Measurements from ENCODE around the gene DHCR24. TPM values are rescaled to one million over a fixed set of nuclear protein-coding genes. Genes with fewer than 3 reads are reported as not detected.

DHCR24 gene
- total and polyA plus RNA-seq, 2 experiments from 2014 or later = 124 to 453 TPM

- Histone ChIP-seq H2AFZ (peak overlapping the region; percentile 38), H3K9me2 (ENCODE audit: insufficient read depth) (no peaks in the 10 kb centered on the region), H3K27ac (ENCODE audit: low read depth) (no peak overlapping the region), H4K20me1 (replicated peaks; ENCODE audit: insufficient read depth) (no peaks in the 10 kb centered on the region), H3K79me2 (replicated peaks; ENCODE audit: insufficient read depth) (no peaks in the 10 kb centered on the region), H3K4me3 (no peak overlapping the region), H3K36me3 (ENCODE audit: insufficient read depth) (no peaks in the 10 kb centered on the region), H3K27me3 (ENCODE audit: insufficient read depth) (no peaks in the 10 kb centered on the region), H3K4me2 (no peak overlapping the region), H3K4me1 (ENCODE audit: insufficient read depth) (no peaks in the 10 kb centered on the region), H3F3A (replicated peaks; ENCODE audit: low read depth) (no peaks in the 10 kb centered on the region)
- peaks cover 14% of the 10 kb centered on the region for H3K9me3 Mint-ChIP-seq
- DNase-seq (ENCODE audit: low spot score) (no peak), ATAC-seq (no peak)
- TF ChIP-seq, protein P1, sequence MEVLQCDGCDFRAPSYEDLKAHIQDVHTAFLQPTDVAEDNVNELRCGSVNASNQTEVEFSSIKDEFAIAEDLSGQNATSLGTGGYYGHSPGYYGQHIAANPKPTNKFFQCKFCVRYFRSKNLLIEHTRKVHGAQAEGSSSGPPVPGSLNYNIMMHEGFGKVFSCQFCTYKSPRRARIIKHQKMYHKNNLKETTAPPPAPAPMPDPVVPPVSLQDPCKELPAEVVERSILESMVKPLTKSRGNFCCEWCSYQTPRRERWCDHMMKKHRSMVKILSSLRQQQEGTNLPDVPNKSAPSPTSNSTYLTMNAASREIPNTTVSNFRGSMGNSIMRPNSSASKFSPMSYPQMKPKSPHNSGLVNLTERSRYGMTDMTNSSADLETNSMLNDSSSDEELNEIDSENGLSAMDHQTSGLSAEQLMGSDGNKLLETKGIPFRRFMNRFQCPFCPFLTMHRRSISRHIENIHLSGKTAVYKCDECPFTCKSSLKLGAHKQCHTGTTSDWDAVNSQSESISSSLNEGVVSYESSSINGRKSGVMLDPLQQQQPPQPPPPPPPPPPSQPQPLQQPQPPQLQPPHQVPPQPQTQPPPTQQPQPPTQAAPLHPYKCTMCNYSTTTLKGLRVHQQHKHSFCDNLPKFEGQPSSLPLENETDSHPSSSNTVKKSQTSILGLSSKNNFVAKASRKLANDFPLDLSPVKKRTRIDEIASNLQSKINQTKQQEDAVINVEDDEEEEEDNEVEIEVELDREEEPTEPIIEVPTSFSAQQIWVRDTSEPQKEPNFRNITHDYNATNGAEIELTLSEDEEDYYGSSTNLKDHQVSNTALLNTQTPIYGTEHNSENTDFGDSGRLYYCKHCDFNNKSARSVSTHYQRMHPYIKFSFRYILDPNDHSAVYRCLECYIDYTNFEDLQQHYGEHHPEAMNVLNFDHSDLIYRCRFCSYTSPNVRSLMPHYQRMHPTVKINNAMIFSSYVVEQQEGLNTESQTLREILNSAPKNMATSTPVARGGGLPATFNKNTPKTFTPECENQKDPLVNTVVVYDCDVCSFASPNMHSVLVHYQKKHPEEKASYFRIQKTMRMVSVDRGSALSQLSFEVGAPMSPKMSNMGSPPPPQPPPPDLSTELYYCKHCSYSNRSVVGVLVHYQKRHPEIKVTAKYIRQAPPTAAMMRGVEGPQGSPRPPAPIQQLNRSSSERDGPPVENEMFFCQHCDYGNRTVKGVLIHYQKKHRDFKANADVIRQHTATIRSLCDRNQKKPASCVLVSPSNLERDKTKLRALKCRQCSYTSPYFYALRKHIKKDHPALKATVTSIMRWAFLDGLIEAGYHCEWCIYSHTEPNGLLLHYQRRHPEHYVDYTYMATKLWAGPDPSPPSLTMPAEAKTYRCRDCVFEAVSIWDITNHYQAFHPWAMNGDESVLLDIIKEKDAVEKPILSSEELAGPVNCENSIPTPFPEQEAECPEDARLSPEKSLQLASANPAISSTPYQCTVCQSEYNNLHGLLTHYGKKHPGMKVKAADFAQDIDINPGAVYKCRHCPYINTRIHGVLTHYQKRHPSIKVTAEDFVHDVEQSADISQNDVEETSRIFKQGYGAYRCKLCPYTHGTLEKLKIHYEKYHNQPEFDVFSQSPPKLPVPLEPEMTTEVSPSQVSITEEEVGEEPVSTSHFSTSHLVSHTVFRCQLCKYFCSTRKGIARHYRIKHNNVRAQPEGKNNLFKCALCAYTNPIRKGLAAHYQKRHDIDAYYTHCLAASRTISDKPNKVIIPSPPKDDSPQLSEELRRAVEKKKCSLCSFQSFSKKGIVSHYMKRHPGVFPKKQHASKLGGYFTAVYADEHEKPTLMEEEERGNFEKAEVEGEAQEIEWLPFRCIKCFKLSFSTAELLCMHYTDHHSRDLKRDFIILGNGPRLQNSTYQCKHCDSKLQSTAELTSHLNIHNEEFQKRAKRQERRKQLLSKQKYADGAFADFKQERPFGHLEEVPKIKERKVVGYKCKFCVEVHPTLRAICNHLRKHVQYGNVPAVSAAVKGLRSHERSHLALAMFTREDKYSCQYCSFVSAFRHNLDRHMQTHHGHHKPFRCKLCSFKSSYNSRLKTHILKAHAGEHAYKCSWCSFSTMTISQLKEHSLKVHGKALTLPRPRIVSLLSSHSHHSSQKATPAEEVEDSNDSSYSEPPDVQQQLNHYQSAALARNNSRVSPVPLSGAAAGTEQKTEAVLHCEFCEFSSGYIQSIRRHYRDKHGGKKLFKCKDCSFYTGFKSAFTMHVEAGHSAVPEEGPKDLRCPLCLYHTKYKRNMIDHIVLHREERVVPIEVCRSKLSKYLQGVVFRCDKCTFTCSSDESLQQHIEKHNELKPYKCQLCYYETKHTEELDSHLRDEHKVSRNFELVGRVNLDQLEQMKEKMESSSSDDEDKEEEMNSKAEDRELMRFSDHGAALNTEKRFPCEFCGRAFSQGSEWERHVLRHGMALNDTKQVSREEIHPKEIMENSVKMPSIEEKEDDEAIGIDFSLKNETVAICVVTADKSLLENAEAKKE (CRISPR knock-in tag; IDR thresholded peaks at IDR 0.05) = no peak
- peaks cover 8% of the 10 kb centered on the region for H3K36me3 Mint-ChIP-seq (ENCODE audit: low read depth)
- H3K27me3 Mint-ChIP-seq (ENCODE audit: insufficient read depth, low read depth, poor library complexity) = peaks cover 2% of the 10 kb centered on the region
- peaks cover 10% of the 10 kb centered on the region for H3K4me1 Mint-ChIP-seq
- no peak overlapping the region for H3K27ac Mint-ChIP-seq
- no peak overlapping the region for H3K4me3 Mint-ChIP-seq
These were observed 40.7 kb upstream of the DHCR24 start for GRCh38 chr1:54927472-54928240.

DNA sequence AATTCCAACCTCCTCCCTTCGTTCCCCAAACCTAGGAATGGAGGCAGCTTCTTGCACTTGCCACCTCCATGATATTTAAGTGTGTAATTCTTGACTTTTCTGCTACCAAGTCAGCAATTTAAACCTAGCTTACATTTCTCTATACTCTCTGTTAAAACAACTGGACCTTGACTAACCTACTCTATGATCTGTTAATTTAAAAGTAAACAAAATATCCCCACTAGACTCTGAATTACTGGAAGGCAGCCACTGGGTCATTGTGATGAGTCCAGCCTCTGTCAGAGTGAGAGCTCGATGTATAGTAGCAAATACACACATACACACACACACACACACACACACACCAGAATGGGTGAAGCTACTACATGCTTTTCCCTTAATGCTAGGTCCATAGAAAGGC lies 40.0 kb upstream of the DHCR24 start:
- H3K27me3 ChIP-seq (ENCODE audit: insufficient read depth) = no peaks in the 10 kb centered on the region
- no peaks in the 10 kb centered on the region for H3K79me2 ChIP-seq (replicated peaks; ENCODE audit: insufficient read depth)
- H3K4me3 Mint-ChIP-seq = no peak overlapping the region
- ATAC-seq (no peak), DNase-seq (ENCODE audit: low spot score) (no peak)
- no peaks in the 10 kb centered on the region for H3K36me3 ChIP-seq (ENCODE audit: insufficient read depth)
- H3K4me3 ChIP-seq = no peak overlapping the region
- H4K20me1 ChIP-seq (replicated peaks; ENCODE audit: insufficient read depth) = no peaks in the 10 kb centered on the region
- H3K27me3 Mint-ChIP-seq (ENCODE audit: insufficient read depth, low read depth, poor library complexity) = peaks cover 2% of the 10 kb centered on the region
- no peaks in the 10 kb centered on the region for H3F3A ChIP-seq (replicated peaks; ENCODE audit: low read depth)
- no peak overlapping the region for H3K27ac ChIP-seq (ENCODE audit: low read depth)
- peaks cover 8% of the 10 kb centered on the region for H3K36me3 Mint-ChIP-seq (ENCODE audit: low read depth)
- H3K27ac Mint-ChIP-seq = no peak overlapping the region
- no peak overlapping the region for H3K4me2 ChIP-seq
- no peaks in the 10 kb centered on the region for H3K9me2 ChIP-seq (ENCODE audit: insufficient read depth)
- peaks cover 10% of the 10 kb centered on the region for H3K4me1 Mint-ChIP-seq
- no peak overlapping the region for H2AFZ ChIP-seq
- peaks cover 11% of the 10 kb centered on the region for H3K9me3 Mint-ChIP-seq
- no peaks in the 10 kb centered on the region for H3K4me1 ChIP-seq (ENCODE audit: insufficient read depth)
- no peak for TF ChIP-seq EZH2phosphoT487 (IDR thresholded peaks at IDR 0.05; ENCODE audit: unreplicated experiment)
- TF ChIP-seq STAT1 (IDR thresholded peaks at IDR 0.05; ENCODE audit: unreplicated experiment) = no peak
- TF ChIP-seq ETS1 (IDR thresholded peaks at IDR 0.05) = no peak
- no peak for TF ChIP-seq NANOG (IDR thresholded peaks at IDR 0.05; ENCODE audit: borderline replicate concordance)
